GM21381 (cell line): ENCODE results near the gene FAM186B.
A peak's percentile ranks its signal among the peaks of the same experiment; 100 is the strongest.

Experiments
- ATAC-seq: cut with Tn5 transposase; IDR thresholded peaks from one replicate; pipeline ENCODE4 v1.9.1; 2021; ENCODE audit warnings: mild to moderate bottlenecking, moderate library complexity; ENCODE audit not compliant: unreplicated experiment

The FAM186B gene

DNA sequence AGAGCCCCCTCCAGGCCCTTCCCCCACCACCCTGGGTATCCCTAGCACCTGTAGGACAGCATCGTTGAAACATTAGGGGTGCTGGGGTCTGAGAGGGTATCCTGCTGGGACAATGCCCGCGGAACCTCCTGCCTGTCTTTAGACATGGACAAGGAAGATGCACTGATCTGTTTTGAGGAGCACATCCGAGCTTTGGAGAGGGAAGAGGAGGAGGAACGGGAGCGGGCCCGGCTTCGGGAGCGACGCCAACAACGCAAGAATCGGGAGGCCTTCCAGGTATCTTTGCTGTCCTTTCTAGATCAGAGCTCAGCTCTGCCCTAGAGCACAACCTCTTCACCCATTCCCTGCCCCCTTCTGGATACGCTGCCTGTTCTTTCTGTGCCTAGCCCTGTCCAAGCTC, 31.1 kb upstream of the FAM186B start:
- no peak for ATAC-seq

DNA sequence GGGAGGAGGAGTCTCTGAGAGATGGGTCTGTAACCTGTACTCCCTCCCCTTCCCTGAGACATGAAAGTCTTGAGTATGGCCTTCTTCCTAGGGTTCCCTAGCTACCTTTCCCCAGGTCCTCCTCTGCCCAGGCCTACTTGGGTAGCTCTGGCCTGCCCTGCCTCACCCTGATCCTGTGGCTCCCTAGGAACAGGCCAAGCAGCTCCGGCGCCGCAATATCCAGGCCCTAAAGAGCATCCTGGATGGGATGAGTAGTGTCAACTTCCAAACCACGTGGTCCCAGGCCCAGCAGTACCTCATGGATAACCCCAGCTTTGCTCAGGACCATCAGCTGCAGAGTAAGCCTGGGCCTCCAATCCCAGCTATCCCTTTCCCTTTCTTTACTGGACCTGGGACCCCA, 30.2 kb upstream of the FAM186B start:
- no peak for ATAC-seq

DNA sequence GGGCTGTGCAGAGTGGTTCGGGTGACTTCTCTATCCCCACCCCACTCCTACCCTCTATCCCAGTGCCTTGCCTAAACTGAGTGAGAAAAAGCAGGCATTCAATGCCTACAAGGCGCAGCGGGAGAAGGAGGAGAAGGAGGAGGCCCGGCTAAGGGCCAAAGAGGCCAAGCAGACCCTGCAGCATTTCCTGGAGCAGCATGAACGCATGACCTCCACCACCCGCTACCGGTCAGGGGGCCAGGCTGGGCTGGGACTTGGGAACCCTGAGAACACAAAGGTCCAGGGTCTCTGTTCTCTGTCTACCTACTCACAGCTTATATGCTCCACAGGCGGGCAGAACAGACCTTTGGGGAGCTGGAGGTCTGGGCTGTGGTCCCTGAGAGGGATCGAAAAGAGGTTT, 29.6 kb upstream of the FAM186B start:
- ATAC-seq: no peak

DNA sequence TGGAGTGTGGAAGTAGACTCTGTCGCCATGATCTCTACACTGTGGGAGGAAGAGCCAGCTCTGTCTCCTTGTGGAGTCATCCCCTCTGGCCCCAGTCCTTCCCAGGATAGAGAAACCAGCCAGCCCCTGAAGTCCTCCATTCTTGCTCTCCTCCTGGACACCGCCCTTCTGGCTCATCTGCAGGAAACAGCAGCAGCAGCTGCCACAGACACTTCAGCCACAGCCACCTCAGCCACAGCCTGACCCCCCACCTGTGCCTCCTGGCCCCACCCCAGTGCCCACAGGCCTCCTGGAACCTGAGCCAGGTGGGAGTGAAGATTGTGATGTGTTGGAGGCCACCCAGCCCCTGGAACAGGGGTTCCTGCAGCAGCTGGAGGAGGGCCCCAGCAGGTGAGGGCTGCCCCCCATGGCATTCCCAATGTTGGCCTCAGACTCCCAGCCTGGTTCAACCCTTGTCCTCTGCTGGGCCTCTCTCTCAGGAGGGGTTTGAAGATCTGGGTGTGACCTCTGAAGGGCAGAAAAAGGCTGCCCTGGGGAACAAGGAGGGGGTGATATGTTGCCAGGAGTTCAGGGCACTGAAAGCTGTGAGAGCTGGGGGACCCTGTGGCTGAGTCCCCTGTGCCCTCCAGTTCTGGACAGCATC, 28.4 kb upstream of the FAM186B start:
- no peak for ATAC-seq

DNA sequence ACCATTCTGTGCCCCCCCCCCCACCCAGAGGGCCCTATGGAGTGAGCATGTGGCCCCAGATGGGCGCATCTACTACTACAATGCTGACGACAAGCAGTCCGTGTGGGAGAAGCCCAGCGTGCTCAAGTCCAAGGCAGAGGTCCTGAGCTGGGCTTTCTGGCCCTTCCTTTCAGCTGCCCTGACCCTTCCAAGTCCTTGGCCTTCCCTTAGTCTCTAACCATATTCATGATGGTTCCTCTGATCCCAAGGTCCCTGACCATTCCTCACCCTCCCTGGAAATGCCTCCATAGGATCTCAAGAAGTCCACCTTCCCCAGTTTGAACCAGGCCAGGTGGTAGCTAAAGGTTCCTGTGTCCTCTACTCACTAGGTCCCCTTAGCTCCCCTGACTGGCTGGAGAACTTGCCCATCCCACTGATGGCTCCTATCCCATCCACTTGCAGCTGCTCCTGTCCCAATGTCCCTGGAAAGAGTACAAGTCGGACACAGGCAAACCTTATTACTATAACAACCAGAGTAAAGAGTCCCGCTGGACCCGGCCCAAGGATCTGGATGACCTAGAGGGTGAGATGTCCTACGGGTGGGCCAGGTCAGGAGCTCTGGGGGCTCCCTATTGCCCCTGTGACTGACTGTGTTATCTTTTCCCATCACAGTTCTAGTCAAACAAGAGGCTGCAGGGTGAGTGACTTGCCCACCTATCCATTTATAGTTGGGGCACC, 27.7 kb upstream of the FAM186B start:
- ATAC-seq: no peak

DNA sequence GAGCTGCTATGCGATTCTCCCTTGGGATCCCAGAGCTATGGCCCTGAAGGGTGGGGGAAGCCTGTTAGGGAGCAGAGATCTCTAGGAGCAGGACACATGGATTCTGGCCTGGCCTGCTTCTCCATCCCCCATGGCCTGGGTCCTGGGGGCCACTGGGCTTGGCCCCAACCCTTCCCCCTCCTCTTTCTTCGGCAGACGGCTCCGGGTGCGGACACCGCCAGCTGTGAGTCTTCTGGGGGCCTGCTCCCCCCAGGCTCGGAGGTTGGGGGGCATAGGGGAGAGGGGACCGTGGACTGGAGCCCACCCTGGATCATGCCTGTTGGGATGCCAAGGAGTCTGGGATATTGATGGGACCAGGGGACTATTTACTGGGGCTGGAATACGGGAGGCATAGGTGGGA, 27.0 kb upstream of the FAM186B start:
- no peak for ATAC-seq

DNA sequence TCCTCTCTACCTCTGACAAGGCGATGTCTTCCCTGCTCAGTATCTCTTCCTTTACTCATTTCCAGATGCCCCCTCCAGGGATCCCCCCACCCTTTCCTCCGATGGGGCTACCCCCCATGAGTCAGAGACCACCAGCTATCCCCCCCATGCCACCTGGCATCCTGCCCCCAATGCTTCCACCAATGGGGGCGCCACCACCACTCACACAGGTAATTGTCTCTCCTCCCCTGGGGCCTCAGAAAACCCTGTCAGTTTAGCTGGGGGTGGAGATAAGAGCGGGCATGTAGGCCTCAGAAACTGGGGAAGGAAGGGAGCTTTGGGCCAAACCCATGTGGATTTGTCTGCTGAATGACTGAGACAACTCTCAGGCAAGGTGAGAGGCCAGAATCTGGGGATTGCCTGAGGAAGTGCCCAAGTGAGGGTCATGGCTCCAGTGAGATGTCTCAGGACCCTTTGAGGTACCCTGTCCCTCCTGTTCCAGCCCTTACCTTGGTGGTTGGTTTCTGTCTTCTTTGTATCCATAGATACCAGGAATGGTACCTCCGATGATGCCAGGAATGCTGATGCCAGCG, 26.0 kb upstream of the FAM186B start:
- ATAC-seq: no peak

DNA sequence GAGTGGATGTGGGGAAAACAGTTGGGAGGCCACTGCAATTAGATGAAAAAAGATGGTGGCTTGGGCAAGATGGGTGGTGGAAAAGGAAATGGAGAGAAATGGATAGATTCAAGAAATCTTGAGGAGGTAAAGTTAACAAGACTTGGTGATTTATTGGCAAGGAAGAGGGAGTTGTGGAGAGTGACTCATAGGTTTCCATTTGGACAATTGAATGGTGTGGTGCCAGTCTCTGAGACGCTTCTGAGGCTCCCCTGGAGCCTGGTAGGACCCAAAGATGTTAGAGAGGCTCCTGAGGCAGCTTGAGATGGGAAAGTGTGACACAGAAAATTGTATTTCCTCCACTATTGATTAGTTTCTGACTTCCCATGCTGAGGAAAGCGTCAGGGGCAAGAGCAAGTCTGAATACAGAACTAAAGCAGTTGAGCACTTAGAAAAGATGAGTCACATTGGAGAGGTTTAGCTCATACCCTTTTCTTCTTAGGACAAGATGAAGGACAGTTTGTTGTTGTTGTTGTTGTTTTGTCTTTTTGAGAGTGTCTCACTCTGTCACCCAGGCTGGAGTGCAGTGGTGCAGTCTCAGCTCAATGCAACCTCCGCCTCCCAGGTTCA, 22.4 kb upstream of the FAM186B start:
- ATAC-seq: no peak

DNA sequence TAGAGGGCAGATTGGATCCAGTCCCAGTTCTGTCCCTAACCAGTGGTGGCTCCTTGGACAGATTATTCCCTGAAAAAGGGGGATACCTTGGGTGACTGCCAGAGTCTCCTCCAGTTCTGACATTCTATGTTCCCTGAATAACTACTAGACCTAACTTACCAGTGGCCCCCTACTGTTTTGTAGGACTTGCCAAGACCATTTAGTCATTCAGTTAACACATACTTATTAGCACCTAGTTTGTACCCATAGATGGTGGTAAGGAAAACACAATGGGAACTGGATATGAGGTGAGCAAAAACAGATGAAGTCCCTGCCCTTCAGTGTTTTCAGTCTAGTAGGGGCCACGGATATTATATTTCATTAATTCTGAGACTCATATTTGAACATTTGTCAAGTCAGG, 21.4 kb upstream of the FAM186B start:
- ATAC-seq: no peak

DNA sequence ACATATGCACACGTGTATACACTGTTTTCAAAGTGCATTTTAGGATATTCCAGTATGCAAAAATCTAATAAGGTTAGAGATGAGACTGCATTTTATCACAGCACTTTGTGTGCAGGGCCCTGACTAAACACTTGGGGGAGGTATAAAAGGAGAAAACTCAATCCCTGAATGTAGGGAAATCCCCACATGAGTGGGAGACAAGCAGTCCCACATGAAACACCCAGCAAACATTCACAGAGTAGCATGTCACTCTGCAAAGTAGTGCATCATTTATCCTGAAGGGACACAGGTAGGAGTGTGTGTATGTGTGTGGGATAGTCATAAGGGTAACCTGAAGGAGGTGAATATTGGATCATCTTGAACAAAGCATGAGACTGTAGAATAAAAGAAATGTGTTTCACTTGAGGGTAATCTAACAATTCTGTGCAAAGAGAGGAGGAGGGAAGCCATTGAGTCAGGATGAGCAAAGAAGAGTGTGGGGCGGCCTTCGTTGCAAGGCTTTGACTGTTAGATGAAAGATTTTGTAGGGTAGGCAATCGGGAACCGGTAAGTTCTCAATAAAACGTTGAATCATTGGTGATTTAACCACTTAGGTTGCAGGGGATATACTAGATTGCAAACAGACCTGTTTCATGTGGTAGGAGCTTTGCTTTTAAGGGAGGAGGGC, 20.9 kb upstream of the FAM186B start:
- ATAC-seq: no peak

DNA sequence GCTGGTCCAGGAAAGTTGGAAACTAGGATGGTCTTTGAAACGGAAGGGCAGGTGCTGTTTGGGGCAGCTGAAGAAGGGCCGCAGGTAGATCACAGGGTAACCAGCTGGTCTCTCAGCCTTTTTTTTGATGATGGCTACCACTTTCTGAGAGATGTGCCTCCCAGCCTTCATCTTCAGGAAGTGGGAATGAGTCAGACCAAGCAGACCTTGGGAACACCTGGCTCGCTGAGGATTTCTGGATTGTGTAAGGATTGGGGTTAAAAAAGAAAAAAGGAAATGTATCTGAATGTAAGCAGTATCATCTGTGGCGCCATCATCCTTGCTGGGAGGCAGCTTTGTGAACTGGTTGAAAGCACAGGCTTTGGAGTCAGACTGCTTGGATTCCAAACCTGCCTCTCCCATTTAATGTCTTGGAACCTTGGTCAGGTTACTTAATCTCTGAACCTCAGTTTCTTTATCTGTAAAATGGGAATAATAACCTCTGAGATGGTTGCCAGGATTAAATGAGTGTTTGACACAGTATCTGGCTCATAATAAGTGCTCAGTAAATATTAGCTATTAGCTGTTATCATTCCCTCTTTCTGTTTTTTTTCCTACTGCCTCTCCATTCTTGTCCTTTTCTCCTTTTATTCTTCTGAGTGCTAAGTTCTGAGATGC, 19.6 kb upstream of the FAM186B start:
- no peak for ATAC-seq

DNA sequence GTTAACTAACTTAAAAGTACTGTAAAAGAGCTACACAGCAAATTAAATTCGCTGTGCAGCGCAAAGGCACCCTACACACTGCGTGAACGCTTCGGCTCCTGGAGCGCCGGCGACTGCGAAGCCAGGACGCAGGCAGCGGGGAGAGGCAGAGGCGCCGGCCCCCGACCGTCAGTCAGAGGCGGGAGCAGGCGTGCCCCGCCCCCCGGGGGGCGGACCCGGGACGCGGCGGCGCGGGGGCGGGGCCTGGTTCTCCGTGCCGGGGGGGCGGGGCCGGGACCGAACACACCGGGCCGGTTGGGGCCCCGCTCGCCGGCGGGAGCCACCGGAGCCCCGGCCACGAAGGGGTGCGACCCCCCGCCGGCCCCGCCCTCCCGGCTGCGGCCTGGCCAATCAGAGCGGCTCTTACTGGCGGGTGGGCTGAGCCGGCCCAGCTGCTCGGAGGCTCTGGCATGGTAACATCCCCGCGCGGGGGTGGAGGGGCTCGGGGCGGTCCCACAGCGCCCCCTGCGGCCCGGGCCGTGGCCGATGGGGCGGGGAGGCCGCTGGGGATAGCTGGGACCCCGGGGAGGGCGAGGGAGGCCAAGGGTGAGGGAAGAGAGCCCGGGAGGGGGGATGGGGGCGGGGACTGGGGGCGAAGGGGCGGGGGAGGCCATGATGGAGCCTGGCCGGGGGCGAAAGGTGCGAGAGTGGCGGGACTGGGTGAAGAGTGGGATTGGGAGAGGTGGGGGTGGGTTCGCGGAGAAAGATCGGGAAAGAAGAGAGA, 17.9 kb upstream of the FAM186B start, which contains the start of gene PRPF40B:
PRPF40B (plus strand) TSS at position 420 of the 763 bp plus-strand sequence; CDS start at position 450, 30 bp downstream.
- peak; percentile 64 for ATAC-seq

DNA sequence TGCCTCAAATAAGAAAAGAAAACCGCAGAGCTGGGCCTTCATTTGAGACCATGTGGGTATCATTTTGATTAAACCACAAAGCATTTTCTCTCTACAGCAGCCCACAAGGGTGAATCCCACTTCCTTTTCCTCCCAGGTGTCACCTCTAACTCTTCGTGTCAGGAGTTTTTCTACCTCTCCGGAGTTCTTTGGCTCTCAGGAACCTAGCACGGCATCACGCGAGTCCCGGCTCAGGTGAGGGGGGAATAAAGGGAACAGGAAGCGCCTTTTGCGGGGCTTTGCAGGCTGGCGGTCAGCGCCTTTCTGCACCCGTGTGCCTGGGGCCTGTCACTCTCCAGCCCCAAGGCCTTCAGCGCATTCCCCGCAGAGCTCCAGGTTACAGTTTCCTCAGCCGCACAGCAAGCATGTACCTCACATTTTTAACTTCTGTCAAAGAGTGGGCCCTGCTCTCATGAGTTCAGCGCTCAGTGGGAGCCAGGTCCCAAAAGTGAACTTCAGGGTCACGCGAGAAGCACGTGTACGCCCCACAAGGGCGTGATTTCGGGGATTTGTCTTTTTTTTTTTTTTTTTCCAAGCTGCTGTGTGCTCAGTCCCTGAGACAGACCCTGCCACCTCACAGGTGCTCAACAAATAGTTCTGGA, 17.2 kb upstream of the FAM186B start:
- peak; percentile 29 for ATAC-seq

DNA sequence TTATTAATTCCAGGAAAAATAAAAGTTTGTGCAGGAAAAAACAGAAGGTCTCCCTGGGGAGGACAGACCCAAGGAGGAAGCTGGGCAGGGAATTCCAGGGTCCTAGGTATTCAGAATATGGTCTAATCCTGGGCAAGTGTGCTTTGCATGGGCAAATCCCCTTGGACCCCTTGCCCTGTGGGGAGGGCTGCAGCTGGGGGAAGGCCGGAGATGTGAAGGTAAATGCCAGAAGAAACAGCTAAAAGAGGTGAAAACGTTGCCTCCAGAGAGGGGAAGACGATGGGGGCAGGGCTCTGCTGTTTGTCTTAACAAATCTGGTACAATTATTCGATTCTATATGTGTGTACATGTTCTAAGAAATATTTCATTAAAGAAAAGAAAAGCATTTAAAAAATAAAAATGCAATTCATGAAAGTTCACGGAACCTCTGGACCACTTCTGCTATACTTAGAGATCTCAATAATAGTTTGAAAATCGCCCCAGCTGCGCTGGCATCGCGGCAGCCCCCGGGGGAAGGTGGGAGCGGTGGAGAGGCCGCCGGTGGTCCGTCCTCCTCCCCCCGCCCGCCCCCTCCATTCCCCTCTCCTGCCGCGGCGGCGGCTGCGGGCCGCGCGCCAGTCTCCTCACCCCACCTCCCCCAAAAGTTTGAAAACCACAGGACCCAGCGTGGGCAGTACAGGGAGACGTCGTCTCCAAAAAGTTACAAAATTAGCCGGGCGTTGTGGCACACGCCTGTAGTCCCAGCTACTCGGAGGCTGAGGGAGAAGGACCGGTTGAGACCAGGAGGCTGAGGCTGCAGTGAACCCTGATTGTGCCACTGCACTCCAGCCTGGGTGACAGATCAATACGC, 16.4 kb upstream of the FAM186B start:
- peak; percentile 1 for ATAC-seq

DNA sequence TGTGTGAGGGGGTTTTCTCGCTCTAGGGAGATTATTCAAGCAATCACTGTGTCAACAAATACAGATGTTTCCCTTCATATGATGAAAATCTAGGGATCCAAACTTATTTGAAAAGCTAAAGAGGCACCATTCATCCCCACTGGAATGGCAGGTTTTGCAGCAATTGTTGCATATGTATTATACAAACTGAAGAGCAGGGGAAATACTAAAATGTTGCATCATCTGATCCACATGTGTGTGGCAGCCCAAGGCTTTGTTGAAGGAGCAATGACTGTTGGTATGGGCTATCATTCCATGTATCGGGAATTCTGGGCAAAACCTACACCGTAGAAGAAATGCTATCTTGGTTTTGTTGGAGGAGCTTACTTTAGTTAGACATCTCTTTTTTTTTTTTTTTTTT, 13.8 kb upstream of the FAM186B start:
- no peak for ATAC-seq

DNA sequence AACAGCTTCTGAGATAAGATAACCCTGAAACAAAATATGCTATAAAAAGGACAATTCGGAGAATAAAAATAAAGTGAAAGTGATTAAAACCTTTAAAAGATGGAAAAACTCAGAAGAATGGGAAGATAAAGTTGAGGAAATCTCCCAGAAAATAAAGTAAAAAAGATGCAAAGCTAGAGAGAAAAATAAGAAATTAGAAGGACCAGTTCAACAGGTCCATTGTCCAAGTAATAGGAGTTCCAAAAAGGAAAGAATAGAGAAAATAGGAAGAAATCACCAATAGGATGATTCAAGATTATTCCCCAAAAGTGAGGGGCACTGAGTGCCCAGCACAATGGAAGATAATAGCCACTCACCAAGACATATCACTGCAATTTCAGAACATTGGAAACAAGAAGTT, 13.1 kb upstream of the FAM186B start:
- ATAC-seq: no peak

DNA sequence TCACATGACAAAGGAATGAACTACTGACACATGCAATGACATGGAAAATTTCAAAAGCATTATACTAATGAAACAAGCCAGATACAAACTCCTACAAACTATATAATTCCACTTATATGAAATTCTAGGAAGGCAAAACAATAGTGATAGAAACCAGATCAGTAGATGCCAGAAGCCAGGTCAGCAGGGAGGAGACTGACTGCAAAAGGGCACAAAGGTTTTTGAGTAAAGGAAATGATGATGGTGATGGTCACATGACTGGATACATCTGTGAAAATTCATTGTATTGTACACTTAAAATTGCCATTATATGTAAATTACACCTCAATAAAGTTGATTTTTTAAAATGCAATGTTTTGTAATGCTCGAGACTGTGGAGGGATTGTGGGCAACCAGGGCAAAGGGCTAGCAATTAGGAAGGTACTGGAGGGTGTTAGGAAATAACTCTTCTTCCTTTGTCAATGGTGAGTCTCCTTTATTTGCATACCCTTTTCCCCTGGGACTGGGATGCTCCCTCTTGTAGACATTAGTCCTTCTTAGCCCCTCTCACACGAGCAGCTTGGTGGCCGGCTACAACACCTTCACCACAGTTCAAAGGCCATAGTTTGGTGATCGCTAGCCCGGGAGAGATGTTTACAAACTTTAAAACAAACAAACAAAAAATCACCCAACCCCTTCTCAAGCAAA, 11.2 kb upstream of the FAM186B start:
- no peak for ATAC-seq

DNA sequence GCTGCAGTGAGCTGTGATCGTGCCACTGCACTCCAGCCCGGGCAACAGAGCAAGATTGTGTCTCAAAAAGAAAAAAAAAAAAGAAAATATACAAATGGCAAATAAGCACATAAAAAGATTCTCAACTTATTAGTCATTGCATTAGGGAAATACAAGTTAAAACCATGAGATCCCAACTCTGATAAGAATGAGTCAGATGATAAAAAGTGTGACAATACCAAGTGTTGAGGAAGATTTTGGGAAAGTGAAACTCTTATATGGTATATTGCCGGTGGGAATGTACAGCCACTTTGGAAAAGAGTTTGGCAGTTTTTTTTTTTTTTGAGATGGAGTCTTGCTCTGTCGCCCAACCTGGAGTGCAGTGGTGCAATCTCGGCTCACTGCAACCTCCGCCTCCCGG, 10.3 kb upstream of the FAM186B start:
- no peak for ATAC-seq
